ENCODE measurements around the gene SERTAD4.

Gene SERTAD4

DNA sequence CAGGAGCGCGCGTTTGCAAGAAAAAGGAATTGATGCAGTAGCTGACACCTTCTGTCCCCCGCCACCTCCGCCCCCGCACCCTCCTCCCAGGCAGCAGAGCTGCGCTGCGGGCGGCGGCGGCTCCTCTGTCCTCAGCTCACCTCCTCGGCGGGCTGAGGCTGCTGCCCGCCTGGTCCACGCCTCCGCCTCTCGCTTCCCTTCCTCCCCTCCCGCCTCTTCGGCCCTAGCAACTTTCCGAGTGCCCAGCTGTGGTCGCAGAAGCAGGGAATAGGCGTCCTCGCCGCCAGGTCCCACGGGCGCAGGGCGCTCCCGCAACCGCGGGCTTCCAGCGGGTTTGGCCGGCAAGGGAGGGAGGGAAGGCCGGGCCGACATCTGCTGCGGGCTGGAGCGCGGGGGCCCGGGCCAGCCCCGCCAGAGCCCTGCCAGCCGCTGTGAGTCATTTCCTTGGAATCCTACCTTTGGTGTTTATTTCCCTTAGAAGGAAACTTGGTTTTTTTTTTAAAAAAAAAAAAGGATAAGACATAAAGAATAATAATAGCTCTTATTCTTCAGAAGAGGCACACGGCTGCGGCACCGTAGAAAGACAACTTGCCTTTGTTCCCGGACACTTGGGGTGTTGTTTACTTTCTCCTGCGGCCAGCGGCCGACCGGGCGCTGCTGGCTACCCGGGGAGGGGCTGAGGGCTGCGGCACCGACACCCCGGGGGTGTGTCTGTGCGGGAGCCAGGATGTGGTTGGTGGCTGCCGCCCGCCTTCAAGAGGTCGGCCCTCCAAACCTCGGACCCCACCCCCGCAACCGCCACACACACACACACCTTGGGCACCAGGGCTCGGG, 1.1 kb downstream of the SERTAD4 start:
- peak; percentile 45 for DNase-seq

DNA sequence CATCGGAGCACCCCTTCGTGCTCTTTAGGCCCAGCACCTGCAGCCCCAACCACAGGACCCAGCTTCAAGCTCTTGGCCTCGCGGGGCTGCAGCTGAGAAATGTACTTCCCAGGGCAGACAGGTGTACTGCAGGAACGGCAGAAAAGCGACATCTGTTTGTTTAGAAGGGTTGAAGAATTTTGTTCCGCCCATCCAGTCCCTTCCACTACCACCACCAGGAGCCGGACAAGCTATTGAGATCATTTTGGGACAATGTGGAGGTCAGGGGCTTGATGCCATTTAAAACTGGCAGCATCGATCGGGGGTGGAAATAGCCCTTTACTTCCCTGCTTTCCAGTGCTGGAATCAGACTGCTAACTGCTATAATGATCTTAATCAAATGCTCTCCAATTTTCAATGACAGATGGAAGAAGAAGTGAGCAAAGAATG, 1.7 kb downstream of the SERTAD4 start:
- DNase-seq: peak; percentile 44

DNA sequence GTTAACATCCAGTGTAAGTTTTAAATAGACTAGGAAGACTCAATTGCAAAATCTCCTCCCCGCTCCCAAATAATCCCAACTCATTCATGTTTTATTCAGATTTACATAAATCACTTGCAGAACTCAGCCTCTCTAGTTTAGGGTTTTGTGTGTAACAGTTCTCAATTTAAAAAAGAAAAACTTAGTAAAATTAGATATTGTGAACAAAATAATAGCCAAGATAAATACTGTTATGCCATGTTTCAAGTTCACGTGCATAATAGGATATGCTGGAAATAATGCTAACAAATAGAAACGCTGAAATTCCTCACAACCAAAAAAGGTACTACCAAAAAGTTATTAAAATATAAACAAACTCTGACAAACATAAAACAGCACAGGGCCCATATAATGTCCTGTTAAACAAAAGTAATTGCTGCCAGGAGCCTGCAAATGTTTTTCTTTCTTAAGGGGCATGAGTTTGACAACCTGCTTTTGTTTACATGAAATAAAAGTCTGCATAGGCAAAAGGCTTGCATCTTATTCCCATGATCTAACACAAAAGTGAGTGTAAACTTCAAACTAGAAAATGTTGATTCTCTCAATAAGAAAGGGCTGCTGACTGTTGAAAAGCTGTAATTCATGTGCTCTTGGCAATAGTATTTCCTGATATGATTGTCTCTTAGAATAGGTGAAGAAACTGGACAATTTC, 2.9 kb downstream of the SERTAD4 start:
- no peak for DNase-seq

DNA sequence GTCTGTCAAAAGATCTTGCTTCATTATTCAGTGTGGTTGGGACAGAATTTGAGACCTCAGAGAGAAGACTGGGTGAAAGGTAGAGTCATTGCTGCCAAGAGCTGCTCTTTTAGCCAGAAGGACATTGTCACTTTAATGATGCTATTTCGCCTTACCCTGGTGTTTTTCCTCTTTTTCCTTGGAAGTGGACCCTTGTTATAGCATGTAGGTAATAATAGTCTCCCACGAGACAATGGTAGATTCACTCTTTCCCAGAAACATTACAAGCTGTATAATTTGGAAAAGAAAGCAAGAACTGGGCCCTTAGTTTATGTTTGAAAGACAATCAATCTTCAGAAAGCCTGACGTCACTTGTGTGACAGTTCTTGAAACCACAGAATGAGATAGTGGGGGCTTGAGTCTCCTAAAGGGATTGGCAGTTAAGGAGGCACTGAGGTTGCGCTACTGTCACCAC, 3.8 kb downstream of the SERTAD4 start:
- no peak for DNase-seq

DNA sequence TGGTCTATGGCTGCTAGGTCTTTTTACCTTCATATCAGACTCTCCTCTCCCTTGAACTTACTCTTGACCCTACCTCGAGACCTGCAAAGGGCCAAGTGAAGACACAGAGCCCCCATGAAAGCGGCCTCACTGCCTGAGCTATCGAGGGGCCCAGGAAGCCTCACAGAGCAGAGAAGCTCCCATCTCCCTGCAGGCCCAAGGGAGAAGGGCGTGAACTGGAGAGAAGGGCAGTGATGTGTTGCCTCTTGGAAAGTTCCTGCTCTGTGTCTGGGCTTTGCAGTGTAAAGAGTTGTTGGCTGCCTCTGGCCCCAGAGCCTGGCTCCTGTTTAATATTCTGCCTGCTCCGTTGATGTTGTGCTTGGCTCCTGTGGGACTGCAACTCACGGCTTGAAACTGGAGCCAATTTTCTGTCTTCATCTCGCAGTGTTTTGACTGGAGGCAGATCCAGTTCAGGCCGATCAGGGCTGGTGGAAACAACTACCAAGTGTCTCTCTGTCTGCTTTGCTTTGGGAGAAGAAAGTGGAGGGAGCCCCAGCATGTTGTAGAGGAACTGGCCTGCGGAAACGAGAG, 4.3 kb downstream of the SERTAD4 start:
- DNase-seq: no peak

DNA sequence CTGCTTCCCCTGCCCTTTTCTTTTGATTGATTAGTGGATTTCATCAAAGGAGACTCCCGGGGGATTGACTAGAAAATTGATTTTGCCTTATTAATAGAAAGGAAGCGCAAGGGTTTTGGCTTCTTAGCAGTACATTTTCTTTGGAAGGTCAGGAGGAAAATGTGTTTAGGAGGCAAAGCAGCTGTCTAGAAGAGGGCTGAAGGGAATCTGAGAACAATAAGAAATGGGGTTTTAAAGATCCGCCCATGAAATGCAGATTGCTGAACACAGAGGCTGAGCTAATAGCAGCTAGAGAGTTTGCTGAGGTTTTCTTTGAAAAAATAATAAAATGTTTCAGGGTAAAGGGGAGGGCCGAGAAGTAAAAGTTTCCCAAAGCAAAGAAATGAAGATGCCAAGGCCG, 4.9 kb downstream of the SERTAD4 start:
- DNase-seq: no peak

DNA sequence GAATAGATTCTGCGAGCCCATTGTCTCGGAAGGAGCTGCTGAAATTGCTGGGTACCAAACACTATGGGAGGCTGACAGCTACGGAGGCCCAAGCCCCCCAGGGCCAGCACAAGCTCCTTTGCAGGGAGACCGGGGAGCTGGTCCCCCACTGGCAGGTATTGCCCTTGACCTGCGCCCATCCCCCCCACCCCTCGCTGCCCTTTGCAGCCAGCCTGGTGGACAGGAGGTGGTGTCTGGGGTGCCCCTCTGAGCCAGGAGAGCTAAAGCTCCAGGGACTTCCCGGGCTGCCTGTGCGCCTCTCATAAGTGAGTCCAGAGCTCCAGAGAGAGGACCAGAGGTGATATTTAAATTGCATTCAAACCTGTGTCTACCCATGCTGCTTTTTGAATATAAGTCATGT, 5.4 kb downstream of the SERTAD4 start:
- no peak for DNase-seq

DNA sequence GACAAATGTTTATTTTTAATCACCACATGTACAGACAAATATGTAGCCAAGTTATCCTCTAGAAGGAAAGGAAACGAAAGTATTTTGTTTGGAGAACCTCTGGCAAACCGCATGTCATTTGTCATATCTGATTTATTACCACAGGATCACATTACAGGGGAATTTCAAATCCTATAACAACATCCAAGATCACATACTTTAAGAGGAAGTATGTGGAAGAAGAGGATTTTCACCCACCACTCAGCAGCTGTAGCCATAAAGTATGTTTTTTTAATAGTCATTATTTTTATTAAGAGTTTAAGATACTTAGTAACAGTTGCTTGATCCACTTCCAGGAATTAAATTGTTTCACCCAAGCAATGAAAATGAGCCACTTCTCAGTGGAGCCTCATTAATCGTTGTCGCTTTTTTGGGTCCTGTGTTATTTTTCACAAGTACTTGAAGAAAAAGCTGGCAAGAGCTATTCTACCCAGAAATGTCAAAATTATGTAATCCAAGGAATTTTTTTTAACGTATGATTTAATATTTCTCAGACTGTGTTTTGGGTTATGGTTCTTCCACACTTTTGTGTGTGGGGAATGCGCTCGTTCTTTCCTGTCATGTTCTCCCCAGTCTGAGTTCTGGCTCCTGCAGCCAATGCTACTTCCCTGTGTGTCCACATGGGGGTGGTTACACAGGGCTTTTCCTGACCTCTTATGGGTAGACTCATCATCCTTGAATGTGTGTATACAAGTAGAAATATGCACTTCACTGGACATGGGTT, 6.9 kb downstream of the SERTAD4 start:
- no peak for DNase-seq

DNA sequence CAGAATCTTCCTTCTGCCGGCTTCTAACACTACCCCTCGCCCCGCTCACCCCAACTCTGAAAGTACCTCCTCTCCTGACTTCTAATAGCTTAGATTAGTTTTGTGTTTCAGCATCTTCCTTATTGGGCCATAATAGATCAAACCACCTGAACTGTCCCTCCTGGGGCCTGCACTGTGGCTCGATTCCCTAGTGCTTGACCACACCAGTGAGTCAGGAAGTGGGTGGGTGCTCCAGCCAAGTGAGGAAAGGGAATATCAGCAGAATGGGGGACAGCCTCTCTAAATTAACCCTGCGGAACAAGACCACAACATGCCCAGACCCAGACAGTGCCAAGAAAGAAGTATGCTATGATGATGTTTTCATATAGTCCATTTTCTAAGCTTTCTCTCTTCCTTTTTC, 8.5 kb downstream of the SERTAD4 start:
- DNase-seq: no peak

DNA sequence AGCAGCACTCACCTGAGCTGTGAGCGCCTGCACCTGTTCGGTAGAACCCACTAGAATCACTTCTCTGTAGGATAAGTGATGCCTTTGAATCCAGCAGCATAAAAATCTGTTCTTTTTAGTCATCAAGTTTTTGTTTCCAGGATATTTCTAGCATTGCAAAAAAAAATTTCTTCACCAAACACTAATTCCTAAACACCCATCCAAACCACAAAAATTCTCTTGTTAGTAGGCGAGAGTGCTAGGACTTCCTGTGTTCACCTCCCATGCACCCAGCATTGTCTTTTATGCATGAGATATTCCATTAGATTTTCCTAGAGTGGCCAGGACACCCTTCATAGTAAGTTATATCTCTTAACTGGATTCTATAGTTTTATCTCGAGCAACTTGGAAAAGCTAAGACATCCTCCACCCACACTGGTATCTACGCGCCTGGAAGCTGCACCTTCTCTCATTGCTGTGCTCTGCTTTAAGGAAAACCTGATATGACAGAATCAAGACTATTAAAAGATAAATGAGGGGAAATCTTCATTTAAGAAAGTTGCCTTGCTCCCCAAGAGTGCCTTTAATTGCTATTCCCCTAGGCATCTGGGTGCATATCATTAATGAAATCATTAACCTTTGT, 12.3 kb downstream of the SERTAD4 start:
- DNase-seq: no peak

DNA sequence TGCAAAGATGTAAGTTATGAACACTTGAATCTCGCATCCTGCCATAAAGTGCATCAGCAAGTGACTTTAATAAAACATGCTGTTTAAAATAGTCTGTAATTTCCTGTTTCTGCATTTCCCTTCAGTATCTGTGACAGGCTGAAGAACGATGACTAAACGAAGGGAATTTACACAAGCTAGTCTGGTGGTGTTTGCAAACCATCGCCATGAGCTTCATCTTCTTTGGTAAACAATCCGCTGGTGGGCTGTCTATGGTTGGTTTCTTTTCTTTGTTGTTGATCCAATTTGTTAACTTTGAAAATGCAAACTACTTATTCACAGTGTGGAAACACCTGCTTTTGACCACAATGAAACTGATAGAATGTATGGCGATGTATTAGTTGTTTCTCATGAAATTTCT, 13.9 kb downstream of the SERTAD4 start:
- no peak for DNase-seq

DNA sequence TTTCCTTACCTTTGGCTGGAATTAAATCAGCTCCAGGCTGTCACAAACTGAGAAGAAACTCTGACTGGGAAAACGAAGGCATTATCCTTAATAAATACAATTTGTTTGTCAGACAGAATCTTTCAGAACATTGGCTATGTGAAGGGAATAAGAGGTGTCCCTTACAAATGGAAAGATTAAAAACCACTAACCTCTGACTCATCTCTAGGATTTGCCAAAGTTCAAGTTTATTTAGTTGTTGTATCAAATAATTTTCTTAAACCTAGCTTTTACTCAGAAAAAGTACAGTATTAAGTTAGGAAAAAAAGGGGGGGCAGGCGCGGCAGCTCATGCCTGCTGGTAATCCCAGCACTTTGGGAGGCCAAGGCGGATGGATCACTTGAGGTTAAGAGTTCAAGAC, 15.7 kb downstream of the SERTAD4 start:
- no peak for DNase-seq

DNA sequence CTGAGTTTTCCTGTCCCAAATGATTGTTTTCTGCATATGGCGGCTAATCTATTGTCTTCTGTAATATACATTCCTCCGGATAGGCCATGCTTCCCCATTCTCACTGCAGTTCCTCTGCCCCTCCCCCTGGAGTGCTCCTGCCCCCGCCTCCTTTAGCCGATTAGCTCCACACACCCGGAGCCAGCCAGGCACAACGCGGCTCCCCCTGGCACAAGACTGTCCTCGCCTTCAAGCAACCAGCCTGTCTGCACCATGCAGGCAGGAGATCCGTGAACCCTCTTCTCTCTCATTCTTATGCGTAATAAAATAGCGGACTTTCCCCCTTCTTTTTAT, 18.0 kb downstream of the SERTAD4 start:
- peak; percentile 73 for DNase-seq

DNA sequence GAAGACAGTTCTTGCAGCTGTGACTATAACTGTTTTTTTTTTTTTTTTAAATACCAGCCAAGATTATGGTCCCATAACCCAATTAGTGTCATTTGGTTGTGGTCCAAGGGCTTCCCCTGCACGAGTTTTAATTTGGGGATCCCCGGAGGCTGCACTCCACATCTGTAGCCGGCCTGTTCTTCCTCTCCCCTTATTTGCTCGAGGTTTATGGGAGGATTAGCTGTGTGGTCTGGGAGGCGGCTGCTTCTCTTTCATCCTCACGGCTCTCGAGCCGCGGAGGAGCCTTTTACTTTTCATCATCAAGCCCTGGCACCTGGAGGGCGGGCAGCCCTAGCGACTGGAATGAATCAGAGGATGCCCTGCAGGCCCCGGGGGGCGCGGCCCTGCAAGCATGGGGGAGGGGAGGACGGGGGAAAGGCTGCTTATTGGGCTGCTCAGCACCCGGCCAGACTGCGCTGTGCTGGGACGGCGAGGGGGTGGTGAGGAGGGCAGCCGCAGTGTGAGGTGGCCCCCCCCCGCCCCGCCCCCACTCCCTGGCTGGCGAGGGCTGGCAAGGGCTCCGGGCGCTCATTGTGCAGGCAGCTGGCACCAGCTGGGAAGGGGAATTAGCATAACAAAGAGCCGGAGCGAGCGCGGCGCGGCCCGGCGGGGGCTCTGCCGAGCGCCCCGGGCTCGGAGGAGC, 18.5 kb downstream of the SERTAD4 start:
- DNase-seq: peak; percentile 94

DNA sequence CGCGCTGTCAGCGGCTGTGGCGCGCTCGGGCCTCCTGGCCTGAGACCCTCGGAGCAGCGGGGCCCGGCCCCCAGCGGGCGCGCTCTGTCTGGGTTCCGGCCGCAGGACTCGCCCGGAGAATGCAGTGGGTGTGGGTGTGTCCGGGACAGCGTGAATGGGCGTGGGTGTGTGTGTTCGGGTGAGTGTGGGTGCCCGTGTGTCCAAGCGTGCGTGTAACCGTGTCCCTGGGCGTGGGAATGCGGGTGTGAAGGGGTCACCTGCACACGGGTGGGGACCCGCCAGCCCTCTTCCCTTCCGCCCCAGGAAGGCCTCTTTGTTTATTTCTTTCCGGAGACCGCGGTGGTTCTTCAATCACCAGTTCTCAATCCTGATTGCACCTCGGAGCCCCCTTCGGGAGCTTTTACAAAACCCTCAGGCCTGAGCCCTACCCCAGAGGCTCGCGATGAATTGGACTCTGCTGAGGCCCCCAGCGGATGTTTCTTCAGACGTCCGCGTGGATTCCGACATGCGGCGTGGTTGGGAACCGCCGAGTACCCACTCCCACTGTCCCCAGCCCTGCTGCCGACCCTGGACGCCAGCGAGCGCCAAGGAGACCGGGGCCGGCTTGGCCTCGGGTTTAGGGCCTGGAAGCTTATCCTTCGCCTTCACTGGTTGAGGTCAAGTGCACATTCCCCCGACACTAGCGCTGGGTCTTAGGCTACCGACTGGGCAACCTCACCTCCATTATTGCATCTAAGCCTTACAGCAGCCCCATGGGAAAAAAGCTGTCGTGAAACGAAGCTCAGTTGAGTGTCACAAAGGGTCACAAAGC, 19.3 kb downstream of the SERTAD4 start:
- peak; percentile 70 for DNase-seq

DNA sequence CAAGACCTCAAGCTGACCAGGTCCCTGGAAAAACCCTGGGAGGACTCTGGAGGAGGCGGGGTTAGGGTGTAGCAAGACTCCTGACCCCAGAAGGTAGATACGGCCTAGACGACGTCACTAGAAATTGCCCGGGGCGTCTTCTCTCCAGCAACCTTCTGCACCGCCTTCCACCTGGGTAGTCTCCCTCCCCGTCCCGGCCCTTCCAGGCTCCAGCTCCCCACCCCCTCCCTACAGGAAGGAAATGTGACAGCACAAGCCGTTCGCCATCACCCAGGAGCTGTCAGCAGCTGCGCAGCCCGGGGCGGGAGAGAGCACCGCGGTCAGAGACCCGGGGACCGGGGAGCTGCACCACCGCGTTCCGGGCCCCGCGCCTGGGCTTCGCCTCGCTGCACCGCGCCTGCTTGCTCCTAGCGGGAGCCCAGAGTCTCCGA, 20.0 kb downstream of the SERTAD4 start:
- DNase-seq: peak; percentile 90

DNA sequence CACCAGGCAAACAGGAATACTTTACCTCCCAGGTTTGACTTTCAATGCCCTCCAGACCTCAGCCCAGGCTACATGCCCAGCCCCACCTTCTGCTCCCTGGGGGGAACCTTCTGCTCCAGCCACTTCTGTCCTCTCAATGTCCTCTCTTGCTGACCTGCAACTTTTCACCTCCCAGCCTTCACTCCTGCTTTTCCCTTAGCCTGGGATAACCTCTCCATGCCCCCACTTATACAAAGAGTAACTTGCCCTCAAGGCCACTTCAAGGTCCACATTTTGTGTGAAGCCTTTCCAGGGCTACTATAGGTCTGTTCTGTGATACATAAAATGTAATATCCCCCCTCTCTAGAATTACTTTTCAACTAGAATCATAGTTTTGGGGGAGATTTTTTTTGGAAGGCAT, 21.7 kb downstream of the SERTAD4 start:
- no peak for DNase-seq

DNA sequence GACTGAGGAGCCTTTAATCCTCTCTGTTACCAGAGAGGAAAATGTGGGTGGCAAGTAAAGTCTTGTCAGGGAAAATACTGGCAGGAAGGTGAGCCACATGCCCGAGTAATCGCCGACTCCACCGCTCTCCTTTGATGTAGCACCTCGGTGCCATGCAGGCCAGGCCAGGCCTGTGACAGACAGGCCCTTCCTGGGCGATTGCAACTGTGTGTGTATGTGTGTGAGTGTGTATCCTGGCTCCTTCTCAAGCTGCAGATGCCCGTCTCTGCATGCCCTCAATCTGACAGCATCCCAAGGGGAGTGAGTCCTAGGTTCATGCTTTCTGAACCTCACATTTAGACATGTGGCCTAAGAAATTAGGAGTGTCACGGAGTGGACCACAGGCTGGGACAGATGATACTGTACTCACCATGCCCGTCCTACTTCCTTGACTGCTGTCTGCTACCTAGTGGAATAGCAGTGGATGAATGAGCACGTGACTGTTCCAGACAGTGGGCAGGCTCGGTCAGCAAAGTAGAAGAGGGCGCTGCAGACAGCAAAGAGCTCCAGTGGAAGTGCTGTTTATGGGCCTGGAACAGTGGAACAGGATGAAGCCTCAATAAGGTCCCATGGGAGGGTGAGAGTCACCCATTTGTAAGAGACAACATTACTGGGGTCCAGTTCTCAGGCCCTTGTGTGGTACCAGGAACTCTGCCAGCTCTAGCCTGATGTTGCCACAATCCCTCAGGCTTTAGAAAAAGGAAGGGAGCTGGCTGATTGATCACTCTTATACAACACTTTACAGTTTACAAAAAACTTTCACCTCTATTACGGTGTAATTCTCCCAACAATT, 25.3 kb downstream of the SERTAD4 start:
- DNase-seq: no peak

DNA sequence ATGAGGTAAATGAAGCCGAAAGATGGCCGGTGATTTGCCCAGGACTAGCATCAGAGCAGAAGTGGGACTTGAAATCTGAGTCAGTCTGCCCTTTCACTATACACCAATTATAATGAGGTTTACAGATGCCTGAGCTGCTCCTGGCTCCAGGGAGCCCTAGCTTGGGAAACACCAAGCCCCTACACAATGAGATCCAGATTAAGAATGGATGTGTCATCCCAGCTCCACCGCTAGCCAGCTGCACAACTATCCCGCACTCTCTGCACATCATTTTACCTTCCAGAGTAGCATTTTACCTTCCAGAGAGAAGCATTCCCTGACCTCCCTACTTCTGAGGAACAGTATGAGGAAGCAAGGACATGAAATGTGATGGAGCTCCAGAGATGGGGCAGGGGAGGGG, 27.0 kb downstream of the SERTAD4 start:
- no peak for DNase-seq

DNA sequence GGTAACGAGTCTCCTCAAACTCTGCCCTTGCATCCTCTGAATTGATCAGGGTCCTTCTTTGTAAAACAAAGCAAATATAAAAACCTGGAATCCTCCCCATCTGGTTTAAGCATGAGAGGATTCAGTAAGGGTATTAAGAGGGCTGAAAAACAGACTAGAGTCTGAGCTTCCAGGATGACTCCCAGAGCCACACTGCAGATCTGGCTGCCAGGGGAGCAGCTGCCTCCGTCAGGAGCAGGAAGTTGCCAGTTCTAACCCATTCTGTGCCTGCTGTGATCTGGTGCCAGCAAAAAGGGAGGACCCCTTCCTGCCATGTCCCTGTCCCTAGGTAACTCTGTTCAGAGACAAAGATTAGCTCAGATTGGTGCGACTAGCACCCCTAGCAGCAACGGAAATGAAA, 27.5 kb downstream of the SERTAD4 start:
- peak; percentile 14 for DNase-seq

Measured in DMS79 (cell line).